Neutrophil (primary cell): Measurements from ENCODE around the gene NDUFA11.

Source experiments
- H3K27ac ChIP-seq: fragments of 200-600 bp; sonication (generic); 2 replicates; pipeline ENCODE4 v1.5.1; 2016; ENCODE audit warnings: mild to moderate bottlenecking, moderate library complexity
- H3K27me3 ChIP-seq: fragments of 200-600 bp; sonication (generic); 2 replicates; pipeline ENCODE4 v1.6.0; 2016; ENCODE audit warnings: mild to moderate bottlenecking
- H3K36me3 ChIP-seq: fragments of 200-600 bp; sonication (generic); 2 replicates; pipeline ENCODE4 v1.5.1; 2017
- H3K4me1 ChIP-seq, 2 experiments: fragments of 200-600 bp in 1 of 2; sonication (generic) in 1 of 2; 1 replicate in 1 of 2; 2 replicates in 1 of 2; pipeline versions ENCODE4 v1.5.1 to v1.6.1; 2013 to 2016; ENCODE audit warnings: low read depth in 1 of 2, low read length in 1 of 2, mild to moderate bottlenecking in 1 of 2, moderate library complexity in 1 of 2; ENCODE audit not compliant: control insufficient read depth in 1 of 2, insufficient read depth in 1 of 2
- H3K4me3 ChIP-seq, 2 experiments: fragments of 200-600 bp in 1 of 2; sonication (generic) in 1 of 2; 1 replicate in 1 of 2; 2 replicates in 1 of 2; pipeline ENCODE4 v1.5.1; 2013 to 2016; ENCODE audit warnings: low read depth in 1 of 2, low read length in 1 of 2, mild to moderate bottlenecking in 1 of 2, moderate library complexity in 1 of 2
- H3K9me3 ChIP-seq: fragments of 200-600 bp; sonication (generic); 2 replicates; pipeline ENCODE4 v1.5.1; 2016
- TF ChIP-seq, protein P1 (sequence below): fragments of 200-600 bp; sonication (generic); IDR thresholded peaks from 2 replicates; pipeline ENCODE4 v1.5.1; 2016; ENCODE audit warnings: antibody characterized with exemption

NDUFA11 gene

DNA sequence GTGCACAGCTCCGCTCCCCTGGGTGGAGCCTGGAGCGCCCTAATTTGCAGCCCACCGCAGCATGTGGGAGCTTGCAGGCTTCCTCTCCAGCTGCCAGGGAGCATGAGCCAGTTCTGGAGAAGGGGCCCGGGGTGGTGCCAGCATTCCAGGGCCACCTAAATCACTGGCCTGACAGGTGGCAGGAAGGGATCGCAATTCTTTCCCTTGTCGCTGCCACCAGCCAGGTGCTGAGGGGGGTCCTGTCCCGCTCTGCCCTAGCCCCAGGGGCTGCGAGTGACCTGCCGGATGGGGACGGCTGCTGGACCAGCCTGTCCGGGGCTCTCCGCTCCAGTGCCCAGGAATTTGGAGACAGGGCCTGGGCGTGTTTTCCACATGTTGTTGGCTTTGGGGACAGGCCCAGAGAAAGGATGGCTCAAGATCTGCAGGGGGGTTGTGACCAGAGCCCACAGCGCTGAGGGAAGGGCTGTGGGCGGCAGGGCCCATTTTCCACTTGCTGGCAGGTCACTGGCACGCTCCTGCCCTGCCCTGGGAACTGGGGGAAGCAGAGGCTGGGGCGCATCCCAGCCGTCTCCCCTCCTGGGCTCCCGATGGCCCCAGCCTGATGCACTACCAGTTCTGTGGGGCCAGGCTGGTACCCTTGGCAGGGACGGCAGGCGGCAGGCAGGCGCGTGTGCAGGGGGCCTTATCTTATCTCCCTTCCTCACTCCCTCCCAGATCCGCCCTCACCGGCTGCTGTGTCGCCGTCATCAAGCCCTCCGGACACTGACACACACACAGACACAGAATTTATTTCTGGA, 9.5 kb downstream of the NDUFA11 start:
- Histone ChIP-seq H3K36me3 (peaks cover 34% of the 10 kb centered on the region), H3K4me3 (no peak overlapping the region), H3K27ac (no peak overlapping the region), H3K4me1 (no peaks in the 10 kb centered on the region), H3K9me3 (no peaks in the 10 kb centered on the region), H3K27me3 (peaks cover 37% of the 10 kb centered on the region)
- TF ChIP-seq, protein P1, sequence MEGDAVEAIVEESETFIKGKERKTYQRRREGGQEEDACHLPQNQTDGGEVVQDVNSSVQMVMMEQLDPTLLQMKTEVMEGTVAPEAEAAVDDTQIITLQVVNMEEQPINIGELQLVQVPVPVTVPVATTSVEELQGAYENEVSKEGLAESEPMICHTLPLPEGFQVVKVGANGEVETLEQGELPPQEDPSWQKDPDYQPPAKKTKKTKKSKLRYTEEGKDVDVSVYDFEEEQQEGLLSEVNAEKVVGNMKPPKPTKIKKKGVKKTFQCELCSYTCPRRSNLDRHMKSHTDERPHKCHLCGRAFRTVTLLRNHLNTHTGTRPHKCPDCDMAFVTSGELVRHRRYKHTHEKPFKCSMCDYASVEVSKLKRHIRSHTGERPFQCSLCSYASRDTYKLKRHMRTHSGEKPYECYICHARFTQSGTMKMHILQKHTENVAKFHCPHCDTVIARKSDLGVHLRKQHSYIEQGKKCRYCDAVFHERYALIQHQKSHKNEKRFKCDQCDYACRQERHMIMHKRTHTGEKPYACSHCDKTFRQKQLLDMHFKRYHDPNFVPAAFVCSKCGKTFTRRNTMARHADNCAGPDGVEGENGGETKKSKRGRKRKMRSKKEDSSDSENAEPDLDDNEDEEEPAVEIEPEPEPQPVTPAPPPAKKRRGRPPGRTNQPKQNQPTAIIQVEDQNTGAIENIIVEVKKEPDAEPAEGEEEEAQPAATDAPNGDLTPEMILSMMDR, result no peak

DNA sequence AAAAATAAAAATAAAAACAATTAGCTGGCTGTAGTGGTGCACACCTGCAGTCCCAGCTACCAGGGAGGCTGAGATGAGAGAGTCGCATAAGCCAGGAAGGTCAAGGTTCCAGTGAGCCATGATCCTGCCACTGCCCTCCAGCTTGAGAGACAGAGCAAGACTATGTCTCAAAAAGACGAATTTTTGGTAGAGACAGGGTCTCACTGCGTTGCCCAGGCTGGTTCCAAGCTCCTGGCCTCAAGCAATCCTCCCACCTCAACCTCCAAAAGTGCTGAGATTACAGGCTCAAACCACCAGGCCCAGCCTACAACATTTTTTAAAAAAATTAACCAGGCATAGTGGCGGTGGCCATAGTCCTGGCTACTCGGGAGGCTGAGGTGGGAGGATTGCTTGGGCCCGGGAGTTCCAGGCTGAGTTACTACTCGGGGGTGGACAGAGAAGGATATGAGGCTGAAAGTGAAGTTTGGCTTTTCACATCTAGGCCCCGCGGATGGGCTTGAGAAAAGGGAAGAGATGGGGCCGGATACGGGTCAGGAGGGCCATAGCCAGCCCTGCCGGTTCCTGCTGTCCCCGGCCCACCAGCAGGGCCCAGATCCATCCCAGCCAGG, 10.2 kb downstream of the NDUFA11 start:
- H3K4me1 ChIP-seq, result no peaks in the 10 kb centered on the region
- peaks cover 34% of the 10 kb centered on the region for H3K36me3 ChIP-seq
- H3K27ac ChIP-seq, result no peak overlapping the region
- H3K27me3 ChIP-seq, result peaks cover 40% of the 10 kb centered on the region
- H3K4me3 ChIP-seq, result no peak overlapping the region
- no peaks in the 10 kb centered on the region for H3K9me3 ChIP-seq
- TF ChIP-seq, protein P1, result no peak

DNA sequence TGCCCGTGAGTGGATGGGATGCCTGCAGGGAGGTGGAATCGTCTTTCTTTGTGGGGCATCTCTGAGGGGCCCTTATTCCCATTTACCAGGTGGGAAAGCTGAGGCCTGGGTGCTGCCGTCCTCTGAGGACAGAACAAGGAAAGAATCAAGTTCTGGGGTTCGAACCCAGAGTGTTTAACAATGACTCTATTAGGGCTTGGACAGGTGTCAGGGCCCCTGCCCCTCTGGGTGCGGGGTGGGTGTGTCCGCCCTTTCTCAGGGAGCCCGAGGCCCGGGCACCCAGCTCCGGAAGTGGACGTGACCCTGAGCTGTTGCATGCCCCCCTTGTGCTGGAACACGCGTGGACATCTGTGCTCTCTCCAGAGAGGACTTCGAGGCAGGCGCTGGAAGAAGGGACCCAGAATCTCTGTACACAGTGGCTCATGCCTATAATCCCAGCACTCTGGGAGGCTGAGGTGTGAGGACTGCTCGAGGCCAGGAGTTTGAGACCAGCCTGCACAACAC, 10.8 kb downstream of the NDUFA11 start:
- TF ChIP-seq, protein P1, result no peak
- Histone ChIP-seq H3K27me3 (peaks cover 41% of the 10 kb centered on the region), H3K27ac (no peak overlapping the region), H3K4me1 (no peaks in the 10 kb centered on the region), H3K4me3 (no peak overlapping the region), H3K9me3 (no peaks in the 10 kb centered on the region), H3K36me3 (peaks cover 34% of the 10 kb centered on the region)

DNA sequence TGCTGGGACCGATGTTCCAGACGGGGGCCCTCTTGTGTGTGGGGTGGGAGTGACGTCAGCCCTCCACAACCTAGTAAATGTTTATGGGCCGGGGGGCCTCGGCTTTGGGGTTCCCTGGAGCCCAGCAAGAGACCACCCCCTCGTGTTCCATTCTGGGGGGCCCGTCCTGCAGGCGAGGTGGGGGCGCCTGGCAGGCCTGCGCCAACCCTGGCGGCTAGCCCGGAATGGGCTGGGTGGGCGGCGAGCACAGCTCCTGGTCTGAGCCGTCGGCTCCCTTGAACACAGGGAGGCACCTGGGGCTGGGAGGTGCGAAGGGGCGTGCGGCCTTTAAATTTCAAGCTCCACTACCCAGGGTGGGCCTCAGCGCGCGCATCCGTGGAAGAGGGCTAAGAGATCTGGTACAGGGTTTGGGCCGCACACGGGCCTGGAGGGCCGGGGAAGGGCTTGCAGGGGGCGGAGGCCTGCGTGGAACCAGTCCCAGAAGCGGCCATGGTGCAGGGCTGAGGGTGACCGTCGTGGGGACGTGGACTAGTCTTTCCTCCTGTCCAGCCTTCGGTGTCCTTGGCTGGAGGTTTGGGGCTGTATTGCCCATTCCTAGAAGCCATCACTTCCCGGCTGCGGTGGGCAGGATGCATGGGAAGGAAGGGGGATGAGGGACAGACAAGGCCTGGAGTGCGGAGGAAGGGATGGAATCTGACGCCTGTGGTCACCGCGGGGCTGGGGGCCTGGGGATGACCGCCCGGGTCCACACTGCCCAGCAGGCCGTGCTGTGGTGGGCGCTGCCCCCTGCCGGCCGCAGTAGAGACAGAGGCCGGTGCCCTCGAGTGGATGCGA, 11.4 kb downstream of the NDUFA11 start:
- Histone ChIP-seq H3K4me3 (no peak overlapping the region), H3K9me3 (no peaks in the 10 kb centered on the region), H3K36me3 (peaks cover 34% of the 10 kb centered on the region), H3K4me1 (no peaks in the 10 kb centered on the region), H3K27me3 (peaks cover 41% of the 10 kb centered on the region), H3K27ac (no peak overlapping the region)
- TF ChIP-seq, protein P1, result no peak

DNA sequence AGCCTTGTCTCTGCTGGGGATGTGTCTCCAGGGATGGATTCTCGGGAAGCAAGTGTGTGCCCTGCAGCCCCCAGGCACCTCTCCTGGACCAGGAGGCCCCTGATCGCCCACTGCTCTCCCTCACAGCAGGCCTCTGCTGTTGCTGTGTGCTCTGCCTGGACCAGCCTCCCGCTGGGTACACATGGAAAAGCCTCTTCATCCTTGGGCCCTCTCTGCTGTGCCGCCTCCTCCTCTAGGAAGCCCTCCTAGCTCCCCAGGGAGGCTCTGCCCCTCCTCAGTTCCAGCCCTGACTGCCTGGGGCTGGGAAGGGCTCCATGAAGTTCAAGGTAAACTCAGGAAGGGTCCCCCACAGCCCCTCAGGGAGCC, 12.0 kb downstream of the NDUFA11 start:
- Histone ChIP-seq H3K4me1 (no peaks in the 10 kb centered on the region), H3K4me3 (no peak overlapping the region), H3K27ac (no peak overlapping the region), H3K27me3 (peaks cover 41% of the 10 kb centered on the region), H3K9me3 (no peaks in the 10 kb centered on the region), H3K36me3 (peaks cover 29% of the 10 kb centered on the region)
- TF ChIP-seq, protein P1, result no peak
